Nephron progenitor cell (in vitro differentiated cells): ENCODE data around the gene SERAC1.
A peak's percentile ranks its signal among the peaks of the same experiment; 100 is the strongest.
"Not testable (repeated sequence)": the region's sequence is repeated elsewhere in the genome, so short reads cannot be mapped to it uniquely, and the experiment has no call there.

Experiments
- DNase-seq: peaks from one replicate; pipeline ENCODE4 v3.0.0; 2021
- H3K27ac Mint-ChIP-seq: 2 replicates; pipeline ENCODE4 v1.8.0; 2021; ENCODE audit warnings: mild to moderate bottlenecking, moderate library complexity, mixed read lengths
- H3K27me3 Mint-ChIP-seq: 2 replicates; pipeline ENCODE4 v1.8.0; 2021; ENCODE audit warnings: mild to moderate bottlenecking, low read depth, mixed read lengths; ENCODE audit not compliant: poor library complexity
- H3K36me3 Mint-ChIP-seq: 2 replicates; pipeline ENCODE4 v1.8.0; 2021; ENCODE audit warnings: low read depth, mixed read lengths
- H3K4me1 Mint-ChIP-seq: 2 replicates; pipeline ENCODE4 v1.8.0; 2021; ENCODE audit warnings: mixed read lengths
- H3K4me3 Mint-ChIP-seq: 2 replicates; pipeline ENCODE4 v1.8.0; 2021; ENCODE audit warnings: mild to moderate bottlenecking, moderate library complexity, mixed read lengths
- H3K9me3 Mint-ChIP-seq: 2 replicates; pipeline ENCODE4 v1.8.0; 2021; ENCODE audit warnings: mild to moderate bottlenecking, moderate library complexity, mixed read lengths
- CTCF ChIP-seq: fragments of 200-600 bp; sonication (generic); IDR thresholded peaks from 2 replicates; pipeline ENCODE4 v1.5.0; 2021; ENCODE audit warnings: antibody characterized with exemption

SERAC1 gene

GRCh38 chr6:158191032-158191431 is 23.0 kb upstream of the SERAC1 start:
- H3K27ac Mint-ChIP-seq: no peak overlapping the region
- no peak overlapping the region for H3K4me3 Mint-ChIP-seq
- peaks cover 18% of the 10 kb centered on the region for H3K4me1 Mint-ChIP-seq
- peaks cover 13% of the 10 kb centered on the region for H3K9me3 Mint-ChIP-seq
- TF ChIP-seq CTCF: no peak
- H3K27me3 Mint-ChIP-seq: no peaks in the 10 kb centered on the region
- no peak for DNase-seq
- peaks cover 26% of the 10 kb centered on the region for H3K36me3 Mint-ChIP-seq

GRCh38 chr6:158188591-158188990 is 20.5 kb upstream of the SERAC1 start:
- peaks cover 9% of the 10 kb centered on the region for H3K9me3 Mint-ChIP-seq
- H3K36me3 Mint-ChIP-seq: peaks cover 41% of the 10 kb centered on the region
- peaks cover 6% of the 10 kb centered on the region for H3K4me1 Mint-ChIP-seq
- H3K4me3 Mint-ChIP-seq: no peak overlapping the region
- DNase-seq: no peak
- H3K27ac Mint-ChIP-seq: no peak overlapping the region
- H3K27me3 Mint-ChIP-seq: no peaks in the 10 kb centered on the region
- TF ChIP-seq CTCF: no peak

- DNase-seq: no peak
- no peak for TF ChIP-seq CTCF
- Mint-ChIP-seq H3K4me3 (no peak overlapping the region), H3K4me1 (peaks cover 18% of the 10 kb centered on the region), H3K36me3 (peaks cover 48% of the 10 kb centered on the region), H3K27ac (no peak overlapping the region), H3K9me3 (peaks cover 31% of the 10 kb centered on the region), H3K27me3 (peaks cover 4% of the 10 kb centered on the region)
Observed at GRCh38 chr6:158185729-158186456, 17.8 kb upstream of the SERAC1 start.

- no peak overlapping the region for H3K4me3 Mint-ChIP-seq
- no peak overlapping the region for H3K27ac Mint-ChIP-seq
- DNase-seq: no peak
- H3K27me3 Mint-ChIP-seq: peaks cover 8% of the 10 kb centered on the region
- TF ChIP-seq CTCF: no peak
- H3K36me3 Mint-ChIP-seq: peaks cover 61% of the 10 kb centered on the region
- peaks cover 18% of the 10 kb centered on the region for H3K4me1 Mint-ChIP-seq
- H3K9me3 Mint-ChIP-seq: peaks cover 44% of the 10 kb centered on the region
Observed at GRCh38 chr6:158184608-158185007, 16.5 kb upstream of the SERAC1 start.

GRCh38 chr6:158183174-158183972 is 15.3 kb upstream of the SERAC1 start:
- peaks cover 73% of the 10 kb centered on the region for H3K36me3 Mint-ChIP-seq
- H3K4me3 Mint-ChIP-seq: peak overlapping the region; percentile 46
- H3K9me3 Mint-ChIP-seq: peaks cover 56% of the 10 kb centered on the region
- peak; percentile 29 for DNase-seq
- not testable (repeated sequence) for H3K27me3 Mint-ChIP-seq, H3K27ac Mint-ChIP-seq
- H3K4me1 Mint-ChIP-seq: peaks cover 18% of the 10 kb centered on the region

GRCh38 chr6:158177712-158178111 is 9.7 kb upstream of the SERAC1 start:
- H3K36me3 Mint-ChIP-seq: peaks cover 83% of the 10 kb centered on the region
- H3K27me3 Mint-ChIP-seq, H3K4me1 Mint-ChIP-seq, DNase-seq, H3K4me3 Mint-ChIP-seq, H3K27ac Mint-ChIP-seq: not testable (repeated sequence)
- H3K9me3 Mint-ChIP-seq: peaks cover 64% of the 10 kb centered on the region
